Islet precursor cell (in vitro differentiated cells): ENCODE data around the gene DCUN1D1.

Experiments used
- DNase-seq: peaks from one replicate; pipeline ENCODE4 v3.0.0-alpha.2; 2018

The DCUN1D1 gene

GRCh38 chr3:182925944-182926337 is 54.4 kb downstream of the DCUN1D1 start:
- no peak for DNase-seq

- no peak for DNase-seq
Observed at GRCh38 chr3:182925330-182925943, 54.9 kb downstream of the DCUN1D1 start.

- no peak for DNase-seq
Observed at GRCh38 chr3:182921665-182922355, 58.5 kb downstream of the DCUN1D1 start.

GRCh38 chr3:182920515-182921084 is 59.7 kb downstream of the DCUN1D1 start:
- DNase-seq = peak; percentile 90

DNA sequence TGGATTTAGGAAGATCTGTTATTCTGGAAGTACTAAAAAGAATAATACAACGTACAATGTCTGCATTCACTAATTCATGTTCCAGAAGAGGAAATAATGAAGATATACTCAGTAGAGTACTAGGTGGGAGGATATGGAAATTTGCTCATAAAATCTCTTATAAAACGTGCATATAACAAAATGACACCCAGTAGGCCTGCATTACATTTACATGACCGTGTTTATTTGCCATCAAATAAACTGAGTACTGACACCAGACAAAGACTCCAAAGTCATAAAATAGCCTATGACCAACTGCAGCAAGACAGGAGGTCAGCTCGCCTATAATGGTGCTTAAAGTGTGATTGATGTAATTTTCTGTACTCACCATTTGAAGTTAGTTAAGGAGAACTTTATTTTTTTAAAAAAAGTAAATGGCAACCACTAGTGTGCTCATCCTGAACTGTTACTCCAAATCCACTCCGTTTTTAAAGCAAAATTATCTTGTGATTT is 60.4 kb downstream of the DCUN1D1 start:
- DNase-seq = no peak

DNA sequence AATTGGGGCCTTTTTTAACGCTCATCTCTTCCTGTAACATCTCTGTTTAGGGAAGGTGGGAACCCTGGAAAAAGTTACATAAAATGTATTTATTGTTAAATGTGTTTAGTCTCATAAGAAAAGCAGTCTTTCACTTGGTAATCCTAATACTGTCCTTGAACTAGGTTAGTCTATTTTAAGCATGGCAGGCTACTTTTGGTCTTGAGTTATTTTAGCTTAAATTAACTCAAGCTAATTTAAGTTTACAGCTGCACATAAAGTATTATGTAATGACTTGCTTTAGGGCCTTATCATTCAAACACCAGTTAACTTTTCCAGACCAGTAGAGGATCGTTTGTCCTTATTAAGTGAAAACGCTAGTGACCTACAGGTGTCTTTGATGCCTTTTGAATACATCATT is 63.2 kb downstream of the DCUN1D1 start:
- no peak for DNase-seq

GRCh38 chr3:182914341-182914740 is 66.0 kb downstream of the DCUN1D1 start:
- no peak for DNase-seq

- no peak for DNase-seq
Observed at GRCh38 chr3:182913889-182914288, 66.4 kb downstream of the DCUN1D1 start.

DNA sequence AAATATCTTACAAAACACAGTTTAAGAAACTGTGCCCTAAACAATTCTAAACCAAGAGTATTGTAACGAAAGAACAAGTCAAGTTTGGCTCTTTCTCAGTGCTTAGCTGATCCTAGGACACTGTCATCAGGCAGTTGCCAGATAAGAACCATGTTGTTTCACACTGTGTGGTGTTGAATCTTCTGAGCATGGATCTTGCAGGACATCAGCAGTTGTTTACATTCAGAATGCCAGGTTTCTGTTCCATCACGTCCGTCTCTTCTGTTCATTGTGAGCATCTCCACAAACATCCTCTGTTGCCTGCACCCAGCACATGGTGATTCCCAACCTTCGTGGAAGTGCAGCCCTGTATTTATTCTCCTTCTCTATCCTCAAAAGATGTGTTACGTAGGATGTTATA is 67.9 kb downstream of the DCUN1D1 start:
- DNase-seq = no peak

- DNase-seq = peak; percentile 60
Observed at GRCh38 chr3:182911782-182912111, 68.6 kb downstream of the DCUN1D1 start.

GRCh38 chr3:182910936-182911781 is 69.2 kb downstream of the DCUN1D1 start:
- DNase-seq = no peak

GRCh38 chr3:182909318-182910040 is 70.9 kb downstream of the DCUN1D1 start:
- DNase-seq = no peak

GRCh38 chr3:182908471-182908870 is 71.9 kb downstream of the DCUN1D1 start:
- no peak for DNase-seq

GRCh38 chr3:182906036-182906435 is 74.3 kb downstream of the DCUN1D1 start:
- no peak for DNase-seq

DNA sequence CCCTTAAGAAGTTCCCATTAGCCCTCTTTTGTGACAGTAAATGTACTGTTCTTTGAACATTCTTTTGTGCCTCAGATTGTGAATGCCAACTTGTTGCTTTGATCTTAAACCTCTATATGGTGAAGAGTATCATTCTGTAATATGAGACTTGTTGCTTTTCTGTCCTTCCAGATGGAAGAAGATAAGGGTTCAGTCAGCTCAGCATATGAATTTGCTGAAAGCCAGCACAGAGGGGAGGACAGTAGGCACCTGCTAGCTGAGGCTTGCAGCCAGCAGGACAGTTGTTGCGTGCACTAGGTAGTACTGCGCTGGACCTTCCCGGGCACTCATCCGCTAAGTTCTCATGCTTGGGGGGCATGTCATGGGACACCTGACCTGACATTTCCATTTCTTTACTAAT is 74.7 kb downstream of the DCUN1D1 start:
- DNase-seq = no peak

DNA sequence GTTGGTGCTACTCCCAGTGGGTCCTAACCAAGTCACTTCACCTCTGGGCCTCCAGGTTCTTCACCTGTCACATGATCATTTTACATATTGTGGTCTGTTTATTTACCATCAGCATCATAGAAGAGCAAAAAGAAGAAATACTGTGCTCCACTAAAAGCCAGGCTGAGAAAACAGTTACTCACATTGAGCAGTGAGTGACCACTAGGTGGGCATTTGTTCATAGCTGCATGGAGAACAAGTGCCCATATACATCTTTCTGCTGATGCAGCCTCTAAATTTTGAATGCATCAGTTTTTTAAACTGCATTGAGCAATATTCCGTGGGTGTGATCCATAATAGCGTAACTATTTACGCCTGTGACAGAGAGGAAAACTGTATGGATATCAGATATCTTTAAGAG is 76.2 kb downstream of the DCUN1D1 start:
- DNase-seq = no peak

DNA sequence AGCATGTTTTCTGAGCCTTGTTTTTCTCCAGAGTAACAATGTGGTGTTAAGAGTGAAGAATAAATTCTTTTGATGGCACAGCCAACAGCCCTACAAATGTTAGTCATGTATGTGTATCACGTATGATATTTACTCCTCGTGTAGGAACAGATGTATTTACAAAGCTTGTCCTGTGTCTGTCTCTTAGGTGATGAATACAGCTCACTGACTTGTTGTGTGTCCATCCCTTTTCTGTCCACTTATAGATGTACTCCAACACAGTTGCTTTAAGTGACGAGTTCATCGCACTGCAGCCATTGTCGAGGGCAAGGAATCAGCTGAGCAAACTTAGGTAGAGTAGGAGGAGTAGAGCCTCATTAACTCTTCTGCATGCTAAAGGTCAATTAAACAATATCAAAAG is 78.1 kb downstream of the DCUN1D1 start:
- no peak for DNase-seq

DNA sequence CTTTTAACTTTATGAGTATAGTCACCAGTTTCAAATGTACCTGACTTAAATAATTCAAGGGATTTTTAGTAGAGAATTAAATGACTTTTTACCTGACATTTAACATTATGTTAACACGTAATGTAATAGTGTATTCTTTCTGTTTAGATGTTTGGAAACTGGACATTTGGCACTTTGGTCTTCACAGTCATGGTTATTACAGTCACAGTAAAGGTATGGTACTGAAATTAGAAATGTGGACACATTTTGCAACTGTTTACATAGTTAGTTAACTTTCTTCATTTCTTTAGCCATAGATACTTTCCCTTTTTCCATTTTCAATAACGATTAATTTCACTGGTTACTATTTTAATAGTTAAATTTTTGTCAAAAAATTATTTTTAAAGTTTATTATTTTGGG is 83.8 kb downstream of the DCUN1D1 start:
- no peak for DNase-seq

DNA sequence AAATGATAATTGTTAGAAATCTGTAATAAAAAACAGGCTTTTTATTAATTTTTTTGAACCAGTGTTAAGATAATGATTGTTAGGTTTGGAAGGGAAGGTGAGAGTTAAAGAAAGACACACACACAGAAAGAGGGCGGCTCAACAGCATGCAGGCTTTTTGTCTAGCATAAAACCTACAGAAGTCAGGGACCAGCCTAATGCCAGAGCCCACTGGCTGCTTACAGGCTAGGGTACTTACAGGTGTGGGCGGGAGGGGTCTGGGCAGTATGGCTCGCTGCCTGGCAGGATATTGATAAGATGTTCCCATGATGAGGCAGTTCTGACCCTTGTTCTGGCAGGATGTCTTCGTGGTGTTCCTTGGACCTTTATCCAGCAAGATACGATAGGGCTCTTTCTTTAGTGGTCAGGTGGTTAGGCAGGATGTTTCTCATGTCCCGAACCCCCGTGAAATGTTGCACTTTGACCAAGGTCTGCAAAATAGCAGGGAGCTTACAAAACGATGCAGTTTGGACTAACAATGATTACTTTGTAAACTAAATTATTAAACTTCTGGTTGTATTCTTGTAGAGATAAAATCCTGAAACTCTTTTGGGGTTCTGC is 84.7 kb downstream of the DCUN1D1 start:
- DNase-seq = no peak

DNA sequence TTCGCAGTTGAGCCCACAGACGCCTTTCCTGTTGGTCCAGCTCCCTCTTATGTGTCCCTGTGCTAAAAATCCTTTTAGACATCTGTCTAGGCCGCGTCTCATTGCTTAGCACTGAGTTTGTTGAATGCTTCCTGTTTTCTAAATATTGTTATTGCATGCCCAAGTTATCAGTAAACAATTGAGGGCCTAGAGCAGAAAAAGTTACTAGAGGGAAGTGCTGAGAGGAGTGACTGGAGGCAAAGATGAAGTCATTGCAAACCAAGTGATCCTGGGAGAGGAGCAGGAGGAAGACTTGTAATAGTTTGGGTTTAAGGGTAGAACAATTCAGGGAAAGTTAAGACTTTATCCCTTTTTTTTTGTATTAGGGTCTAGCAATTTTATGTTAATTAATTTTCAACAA is 88.1 kb downstream of the DCUN1D1 start:
- DNase-seq = no peak

GRCh38 chr3:182891364-182891763 is 89.0 kb downstream of the DCUN1D1 start:
- no peak for DNase-seq

- DNase-seq = no peak
Observed at GRCh38 chr3:182889948-182890629, 90.2 kb downstream of the DCUN1D1 start.
